D721Med (cell line): ENCODE measurements around the gene COL5A1.
"Not testable (repeated sequence)": the region's sequence is repeated elsewhere in the genome, so short reads cannot be mapped to it uniquely, and the experiment has no call there.

ENCODE experiments used
- DNase-seq: peaks from one replicate; pipeline ENCODE4 v3.0.0; 2011; ENCODE audit warnings: low spot score; ENCODE audit not compliant: insufficient read length
- FAIRE-seq: peaks from 2 replicates; lab custom pipeline; 2011; peaks lifted over from hg19 to GRCh38; lab: Jason Lieb, UNC
- CTCF ChIP-seq: IDR thresholded peaks from 2 replicates; pipeline ENCODE4 v1.5.1; 2012; ENCODE audit warnings: mild to moderate bottlenecking, control low read depth; ENCODE audit not compliant: insufficient read depth; ENCODE audit errors: missing control alignments

The COL5A1 gene

GRCh38 chr9:134666831-134667230, 25.2 kb downstream of the COL5A1 start:
- FAIRE-seq (no peak), DNase-seq (no peak)
- no peak for TF ChIP-seq CTCF

GRCh38 chr9:134668977-134669376, 27.4 kb downstream of the COL5A1 start:
- FAIRE-seq, DNase-seq: not testable (repeated sequence)

- DNase-seq = no peak
- no peak for FAIRE-seq
- TF ChIP-seq CTCF = no peak
These were observed 27.9 kb downstream of the COL5A1 start for GRCh38 chr9:134669399-134669955.

GRCh38 chr9:134670042-134670525, 28.5 kb downstream of the COL5A1 start:
- no peak for DNase-seq
- no peak for TF ChIP-seq CTCF
- FAIRE-seq = no peak

GRCh38 chr9:134670851-134671281, 29.3 kb downstream of the COL5A1 start:
- no peak for FAIRE-seq
- TF ChIP-seq CTCF = no peak
- no peak for DNase-seq

- TF ChIP-seq CTCF = no peak
- DNase-seq (no peak), FAIRE-seq (no peak)
These were observed 29.9 kb downstream of the COL5A1 start for GRCh38 chr9:134671341-134672113.

GRCh38 chr9:134676361-134676760, 34.8 kb downstream of the COL5A1 start:
- DNase-seq (no peak), FAIRE-seq (no peak)
- no peak for TF ChIP-seq CTCF
